Upper lobe of left lung (tissue), 4 donors: ENCODE results near the gene GNG13.

Experiments used
- EP300 ChIP-seq, 4 donors: sonication (generic); formaldehyde crosslinking; IDR thresholded peaks; one replicate each; pipeline ENCODE4 v1.5.1; 2017; ENCODE audit warnings: antibody characterized with exemption in 4 of 4, control low read depth in 2 of 4
- TF ChIP-seq, protein P1 (sequence below), 6 experiments: fragments of 450-650 bp in 4 of 6; fragments of 200-600 bp in 2 of 6; sonication (generic) in 2 of 6; IDR thresholded peaks; one replicate each; pipeline ENCODE4 v1.5.1; 2016 to 2019; ENCODE audit warnings: antibody characterized with exemption in 6 of 6

DNA sequence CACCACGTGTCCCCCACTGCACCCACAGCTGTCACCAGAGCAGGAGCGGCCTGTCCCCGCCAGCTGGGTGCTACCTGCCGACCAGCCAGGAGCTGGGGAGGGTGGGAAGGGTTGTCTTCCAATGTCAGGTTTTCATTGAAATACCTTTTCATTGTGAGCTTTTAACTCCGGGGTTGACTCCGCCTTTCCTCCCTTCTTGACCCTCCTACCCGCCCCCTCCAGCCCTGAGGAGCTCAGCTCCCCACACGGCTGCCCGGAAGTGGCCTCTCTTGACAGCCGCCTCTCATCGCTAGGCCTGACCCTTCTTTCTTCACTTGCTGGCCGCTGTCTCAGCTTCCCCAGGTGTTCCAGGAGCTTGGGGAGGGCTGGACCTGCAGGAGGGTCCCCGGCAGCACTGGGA is 21.2 kb upstream of the GNG13 start:
- TF ChIP-seq, protein P1, sequence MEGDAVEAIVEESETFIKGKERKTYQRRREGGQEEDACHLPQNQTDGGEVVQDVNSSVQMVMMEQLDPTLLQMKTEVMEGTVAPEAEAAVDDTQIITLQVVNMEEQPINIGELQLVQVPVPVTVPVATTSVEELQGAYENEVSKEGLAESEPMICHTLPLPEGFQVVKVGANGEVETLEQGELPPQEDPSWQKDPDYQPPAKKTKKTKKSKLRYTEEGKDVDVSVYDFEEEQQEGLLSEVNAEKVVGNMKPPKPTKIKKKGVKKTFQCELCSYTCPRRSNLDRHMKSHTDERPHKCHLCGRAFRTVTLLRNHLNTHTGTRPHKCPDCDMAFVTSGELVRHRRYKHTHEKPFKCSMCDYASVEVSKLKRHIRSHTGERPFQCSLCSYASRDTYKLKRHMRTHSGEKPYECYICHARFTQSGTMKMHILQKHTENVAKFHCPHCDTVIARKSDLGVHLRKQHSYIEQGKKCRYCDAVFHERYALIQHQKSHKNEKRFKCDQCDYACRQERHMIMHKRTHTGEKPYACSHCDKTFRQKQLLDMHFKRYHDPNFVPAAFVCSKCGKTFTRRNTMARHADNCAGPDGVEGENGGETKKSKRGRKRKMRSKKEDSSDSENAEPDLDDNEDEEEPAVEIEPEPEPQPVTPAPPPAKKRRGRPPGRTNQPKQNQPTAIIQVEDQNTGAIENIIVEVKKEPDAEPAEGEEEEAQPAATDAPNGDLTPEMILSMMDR (IDR thresholded peaks at IDR 0.05), result no peak
- no peak for TF ChIP-seq EP300 (IDR thresholded peaks at IDR 0.05)
